PFSK-1 (cell line): ENCODE data around the gene TRMT6.

Experiments used
- FOXP2 ChIP-seq: optimal IDR thresholded peaks from 2 replicates; pipeline ENCODE3; 2011; ENCODE audit warnings: borderline replicate concordance, control low read depth, inconsistent platforms; ENCODE audit not compliant: insufficient read depth; ENCODE audit errors: extremely low read length, extremely low read depth
- POLR2AphosphoS5 ChIP-seq: IDR thresholded peaks from 2 replicates; pipeline ENCODE4 v1.6.1; 2012; ENCODE audit warnings: low read depth, mild to moderate bottlenecking, control low read depth, low read length, moderate library complexity
- SIN3A ChIP-seq: IDR thresholded peaks from 2 replicates; pipeline ENCODE4 v1.6.1; 2012; ENCODE audit warnings: mild to moderate bottlenecking, low read length, moderate library complexity, borderline replicate concordance; ENCODE audit not compliant: insufficient read depth
- TAF1 ChIP-seq: IDR thresholded peaks from 2 replicates; pipeline ENCODE4 v1.6.1; 2012; ENCODE audit warnings: low read length, control low read depth, borderline replicate concordance; ENCODE audit not compliant: insufficient read depth

DNA sequence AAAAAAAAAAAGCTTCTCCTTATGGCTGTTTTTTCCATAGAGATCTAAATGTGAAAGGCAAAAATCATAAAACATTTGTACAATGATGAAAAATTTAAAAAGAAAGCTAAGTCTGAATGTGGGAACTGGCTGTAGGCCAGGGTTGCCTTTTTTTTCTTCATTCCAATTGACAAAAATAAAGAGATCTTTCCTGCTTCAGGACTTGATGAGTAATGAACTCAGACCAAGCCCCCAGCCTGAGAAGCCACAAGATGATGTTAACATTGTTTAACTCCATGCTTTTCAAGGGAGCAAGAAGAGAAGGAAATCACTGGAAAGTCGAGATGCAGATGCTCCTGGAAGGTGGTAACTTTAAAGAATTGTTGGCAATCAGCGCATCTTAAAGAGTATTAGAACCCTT, 41.4 kb downstream of the TRMT6 start:
- no peak for TF ChIP-seq TAF1
- no peak for TF ChIP-seq FOXP2
- TF ChIP-seq POLR2AphosphoS5: no peak
- no peak for TF ChIP-seq SIN3A
